ENCODE data around the gene PRPF19.

- no peak for TF ChIP-seq CTCF (IDR thresholded peaks at IDR 0.05)
- no peak for TF ChIP-seq ZFX (IDR thresholded peaks at IDR 0.05; ENCODE audit: borderline replicate concordance)
Observed at GRCh38 chr11:60860943-60861342, 45.4 kb downstream of the PRPF19 start.
